ENCODE results near the gene RAB39A. TPM values are rescaled to one million over a fixed set of nuclear protein-coding genes. Genes with fewer than 3 reads are reported as not detected.
"Not testable (repeated sequence)": the region's sequence is repeated elsewhere in the genome, so short reads cannot be mapped to it uniquely, and the experiment has no call there.

The RAB39A gene, protein sequence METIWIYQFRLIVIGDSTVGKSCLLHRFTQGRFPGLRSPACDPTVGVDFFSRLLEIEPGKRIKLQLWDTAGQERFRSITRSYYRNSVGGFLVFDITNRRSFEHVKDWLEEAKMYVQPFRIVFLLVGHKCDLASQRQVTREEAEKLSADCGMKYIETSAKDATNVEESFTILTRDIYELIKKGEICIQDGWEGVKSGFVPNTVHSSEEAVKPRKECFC
- 47.7 TPM for total RNA-seq

DNA sequence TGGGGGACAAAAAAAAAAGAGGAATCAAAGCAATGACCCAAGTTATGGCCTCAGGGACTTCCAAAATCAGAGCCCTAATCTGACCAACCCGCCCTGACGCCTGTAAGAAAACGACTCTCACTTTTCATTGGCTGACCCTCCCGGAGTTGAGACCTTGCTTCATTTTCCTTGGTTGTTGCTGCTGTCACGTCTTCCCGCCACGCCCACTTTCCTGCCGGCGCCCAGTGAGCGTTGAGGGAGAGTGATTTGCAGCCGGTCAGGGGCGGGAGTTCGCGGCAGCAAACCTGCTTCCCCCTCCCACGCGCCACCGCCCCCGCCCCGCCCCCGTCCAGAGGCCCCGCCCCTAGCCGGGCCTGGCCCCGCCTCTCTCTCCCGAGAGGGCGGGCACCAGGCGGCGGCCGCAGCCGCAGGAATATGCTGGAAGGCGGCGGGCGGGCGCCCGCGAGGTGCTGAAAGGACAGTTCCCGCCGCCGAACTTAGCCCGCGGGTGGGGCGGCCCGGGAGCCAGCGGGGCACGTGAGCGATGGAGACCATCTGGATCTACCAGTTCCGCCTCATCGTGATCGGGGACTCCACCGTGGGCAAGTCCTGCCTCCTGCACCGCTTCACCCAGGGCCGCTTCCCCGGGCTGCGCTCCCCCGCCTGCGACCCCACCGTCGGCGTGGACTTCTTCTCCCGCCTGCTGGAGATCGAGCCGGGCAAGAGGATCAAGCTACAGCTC is at the start of gene RAB39A:
RAB39A (plus strand) TSS at position 403 of the 721 bp plus-strand sequence; CDS start at position 524, 121 bp downstream.
- peak; percentile 89 for DNase-seq

DNA sequence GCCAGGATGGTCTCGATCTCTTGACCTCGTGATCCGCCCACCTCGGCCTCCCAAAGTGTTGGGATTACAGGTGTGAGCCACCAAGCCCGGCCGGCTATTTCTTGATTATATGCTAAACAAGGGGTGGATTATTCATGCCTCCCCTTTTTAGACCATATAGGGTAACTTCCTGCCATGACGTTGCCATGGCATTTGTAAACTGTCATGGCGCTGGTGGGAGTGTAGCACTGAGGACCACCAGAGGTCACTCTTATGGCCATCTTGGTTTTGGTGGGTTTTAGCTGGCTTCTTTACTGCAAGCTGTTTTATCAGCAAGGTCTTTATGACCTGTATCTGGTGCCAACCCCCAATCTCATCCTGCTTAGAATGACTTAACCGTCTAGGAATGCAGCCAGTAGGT is 46.8 kb upstream of the RAB39A start:
- DNase-seq, result not testable (repeated sequence)

DNA sequence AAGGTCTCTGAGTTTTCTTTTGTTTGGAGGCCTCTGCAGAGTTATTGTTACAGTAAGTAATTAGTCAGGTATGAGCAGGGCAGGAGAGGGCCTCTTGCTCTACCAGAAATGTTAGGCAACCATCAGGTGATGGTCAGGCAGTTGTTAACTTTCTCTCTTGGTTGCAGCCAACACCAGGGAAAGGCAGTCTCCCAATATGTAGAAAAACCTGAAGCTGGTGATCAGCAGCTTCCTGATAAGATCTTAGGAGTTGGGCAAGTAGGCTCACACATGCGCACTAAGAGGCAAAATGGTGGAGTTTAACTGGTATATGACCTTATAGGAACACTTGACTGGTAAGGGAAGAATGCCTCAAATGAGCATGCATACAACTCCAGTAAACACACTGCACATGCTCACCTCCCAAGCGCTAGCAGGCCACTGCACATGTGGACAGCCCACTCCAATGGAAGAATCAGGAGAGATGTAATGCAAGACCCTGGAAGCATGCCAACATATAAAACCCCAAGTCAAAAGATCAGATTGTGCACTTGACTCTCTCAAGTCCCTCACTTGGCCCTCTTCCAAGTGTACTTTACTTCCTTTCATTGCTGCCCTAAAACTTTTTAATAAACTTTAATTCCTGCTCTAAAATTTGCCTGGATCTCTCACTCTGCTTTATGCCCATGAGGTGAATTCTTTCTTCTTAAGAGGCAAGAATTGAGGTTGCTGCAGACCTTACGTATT is 46.0 kb upstream of the RAB39A start:
- DNase-seq, result no peak

DNA sequence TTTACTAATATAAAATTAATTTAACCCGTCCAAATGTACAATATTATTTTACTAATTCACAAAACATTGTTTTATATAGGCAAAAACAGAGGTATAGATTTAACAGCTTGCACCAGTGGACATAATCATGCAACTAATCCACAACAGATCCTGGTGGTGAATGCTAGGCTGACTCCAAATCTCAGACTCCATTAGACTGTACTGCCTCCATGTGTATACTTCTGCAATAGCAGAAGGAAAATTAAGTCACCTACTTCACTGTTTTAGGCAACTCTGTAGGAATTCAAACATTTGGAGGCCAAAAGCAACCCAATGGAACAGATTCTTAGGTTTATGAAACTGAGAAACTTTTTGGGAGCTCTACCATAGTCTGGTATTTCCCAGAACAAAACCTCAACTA is 30.0 kb upstream of the RAB39A start:
- no peak for DNase-seq

DNA sequence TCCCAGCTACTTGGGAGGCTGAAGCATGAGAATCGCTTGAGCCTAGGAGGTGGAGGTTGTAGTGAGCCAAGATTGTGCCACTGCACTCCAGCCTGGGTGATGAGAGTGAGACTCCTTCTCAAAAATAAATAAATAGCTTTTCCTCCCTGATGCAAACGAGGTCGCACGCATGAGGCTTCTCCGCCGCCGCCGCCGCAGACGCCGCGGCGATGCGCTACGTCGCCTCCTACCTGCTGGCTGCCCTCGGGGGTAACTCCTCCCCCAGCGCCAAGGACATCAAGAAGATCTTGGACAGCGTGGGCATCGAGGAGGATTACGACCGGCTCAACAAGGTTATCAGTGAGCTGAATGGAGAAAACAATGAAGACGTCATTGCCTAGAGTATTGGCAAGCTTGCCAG is 20.0 kb upstream of the RAB39A start:
- DNase-seq, result no peak

DNA sequence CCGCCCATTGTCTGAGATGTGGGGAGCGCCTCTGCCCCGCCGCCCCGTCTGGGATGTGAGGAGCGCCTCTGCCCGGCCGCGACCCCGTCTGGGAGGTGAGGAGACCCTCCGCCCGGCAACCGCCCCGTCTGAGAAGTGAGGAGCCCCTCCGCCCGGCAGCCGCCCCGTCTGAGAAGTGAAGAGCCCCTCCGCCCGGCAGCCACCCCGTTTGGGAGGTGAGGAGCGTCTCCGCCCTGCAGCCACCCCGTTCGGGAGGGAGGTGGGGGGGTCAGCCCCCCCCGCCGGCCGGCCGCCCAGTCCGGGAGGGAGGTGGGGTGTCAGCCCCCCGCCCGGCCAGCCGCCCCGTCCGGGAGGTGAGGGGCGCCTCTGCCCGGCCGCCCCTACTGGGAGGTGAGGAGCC is 15.8 kb upstream of the RAB39A start:
- DNase-seq, result not testable (repeated sequence)

DNA sequence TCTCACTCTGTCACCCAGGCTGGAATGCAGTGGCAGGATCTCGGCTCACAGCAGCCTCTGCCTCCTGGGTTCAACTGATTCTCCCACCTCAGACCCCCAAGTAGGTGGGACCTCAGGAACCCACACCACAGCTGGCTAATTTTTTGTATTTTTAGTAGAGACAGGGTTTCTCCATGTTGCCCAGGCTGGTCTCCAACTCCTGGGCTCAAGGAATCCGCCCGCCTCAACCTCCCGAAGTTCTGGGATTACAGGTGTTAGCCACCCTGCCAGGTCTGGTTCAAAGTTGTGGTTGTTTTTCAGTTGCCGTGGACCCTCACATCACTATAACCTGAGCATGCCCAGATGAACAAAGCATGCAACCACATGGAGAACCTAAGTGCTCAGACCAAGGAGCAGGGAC is 13.0 kb upstream of the RAB39A start:
- no peak for DNase-seq

DNA sequence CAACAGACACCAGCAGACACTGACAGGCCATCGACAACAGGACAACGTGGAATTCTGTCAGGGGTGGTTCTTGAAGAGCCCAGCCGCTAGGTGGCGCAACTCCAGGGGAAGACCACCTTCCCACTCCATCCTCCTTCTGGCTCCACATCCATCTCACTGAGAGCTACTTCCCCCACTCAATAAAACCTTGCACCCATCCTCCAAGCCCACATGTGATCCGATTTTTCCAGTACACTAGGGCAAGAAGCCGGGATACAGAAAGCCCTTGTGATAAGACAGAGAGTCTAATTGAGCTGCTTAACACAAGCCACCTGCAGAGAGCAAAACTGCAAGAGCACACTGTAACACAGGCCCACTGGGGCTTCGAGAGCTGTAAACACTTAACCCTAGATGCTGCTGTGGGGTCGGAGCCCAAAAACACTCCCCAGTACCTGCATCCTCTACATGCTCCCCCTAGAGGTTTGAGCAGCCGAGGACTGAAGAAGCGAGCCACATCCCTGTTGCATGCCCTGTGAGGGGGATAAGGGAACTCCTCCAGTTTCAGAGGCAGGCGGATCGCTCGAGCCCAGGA is 11.5 kb upstream of the RAB39A start:
- DNase-seq, result no peak

DNA sequence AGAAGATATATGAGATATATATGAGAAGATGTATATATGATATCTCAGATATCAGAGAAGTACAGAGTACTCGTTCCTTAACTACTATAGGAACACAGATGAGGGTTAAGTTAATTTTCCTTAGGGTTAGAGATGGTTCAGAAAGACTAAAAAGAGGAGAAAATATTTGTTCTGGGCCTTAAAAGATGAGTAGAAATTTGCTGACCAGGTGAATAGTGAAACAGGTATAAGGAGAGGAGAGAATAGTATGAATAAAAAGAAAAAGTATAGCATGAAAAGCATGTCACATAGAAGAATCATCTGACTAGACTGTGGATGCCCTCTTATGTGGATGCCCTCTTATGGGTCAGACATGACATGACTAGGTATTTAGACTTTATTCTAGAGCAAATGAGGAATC is 6.3 kb upstream of the RAB39A start:
- no peak for DNase-seq

DNA sequence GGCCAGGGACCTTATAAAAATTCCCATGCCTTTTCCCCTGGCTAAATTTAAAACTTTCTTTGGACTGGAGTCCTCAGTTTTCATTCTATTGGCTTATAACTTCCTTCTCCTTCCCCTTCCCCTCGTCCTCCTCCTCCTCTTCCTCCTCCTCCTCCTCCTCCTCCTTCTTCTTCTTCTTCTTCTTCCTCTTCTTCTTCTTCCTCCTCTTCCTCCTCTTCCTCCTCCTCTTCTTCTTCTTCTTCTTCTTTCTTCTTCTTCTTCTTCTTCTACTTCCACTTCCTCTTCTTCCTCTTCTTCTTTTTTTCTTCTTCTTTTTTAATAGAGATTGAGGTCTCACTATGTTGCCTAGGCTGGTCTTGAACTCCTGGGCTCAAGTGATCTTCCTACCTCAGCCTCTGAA is 4.7 kb upstream of the RAB39A start:
- DNase-seq, result not testable (repeated sequence)

DNA sequence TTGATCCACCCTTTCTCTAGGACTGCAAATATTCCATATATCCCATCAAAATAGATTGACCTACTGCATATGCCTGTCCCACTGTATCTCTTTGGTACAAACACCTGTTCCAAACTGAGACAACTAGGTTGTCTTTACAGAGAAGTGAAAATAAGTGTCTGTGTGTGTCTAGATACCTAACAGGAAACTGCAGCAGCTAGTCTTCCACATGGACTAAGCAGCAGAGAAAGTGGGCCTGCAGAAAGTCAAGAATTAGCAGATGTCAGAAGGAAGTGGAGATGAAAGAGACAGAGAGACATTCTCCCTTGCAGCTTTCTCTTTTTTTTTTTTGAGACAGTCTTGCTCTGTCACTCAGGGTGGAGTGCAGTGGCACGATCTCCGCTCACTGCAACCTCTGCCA is 3.9 kb upstream of the RAB39A start:
- DNase-seq, result no peak

DNA sequence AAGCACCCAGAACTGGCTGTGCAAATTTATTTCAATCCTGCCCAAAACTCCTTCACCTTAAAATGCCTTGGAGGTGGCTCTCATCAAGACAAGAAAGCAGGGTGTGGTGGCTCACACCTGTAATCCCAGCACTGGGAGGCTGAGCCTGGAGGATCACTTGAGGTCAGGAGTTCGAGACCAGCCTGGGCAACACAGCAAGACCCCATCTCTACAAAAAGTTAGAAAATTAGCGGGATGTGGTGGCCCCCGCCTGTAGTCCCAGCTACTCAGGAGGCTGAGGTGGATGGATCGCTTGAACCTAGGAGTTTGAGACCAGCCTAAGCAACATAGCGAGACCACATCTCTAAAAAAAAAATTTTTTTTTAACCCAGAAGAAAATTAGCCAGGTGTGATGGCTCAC is 689 bp upstream of the RAB39A start:
- DNase-seq, result no peak

DNA sequence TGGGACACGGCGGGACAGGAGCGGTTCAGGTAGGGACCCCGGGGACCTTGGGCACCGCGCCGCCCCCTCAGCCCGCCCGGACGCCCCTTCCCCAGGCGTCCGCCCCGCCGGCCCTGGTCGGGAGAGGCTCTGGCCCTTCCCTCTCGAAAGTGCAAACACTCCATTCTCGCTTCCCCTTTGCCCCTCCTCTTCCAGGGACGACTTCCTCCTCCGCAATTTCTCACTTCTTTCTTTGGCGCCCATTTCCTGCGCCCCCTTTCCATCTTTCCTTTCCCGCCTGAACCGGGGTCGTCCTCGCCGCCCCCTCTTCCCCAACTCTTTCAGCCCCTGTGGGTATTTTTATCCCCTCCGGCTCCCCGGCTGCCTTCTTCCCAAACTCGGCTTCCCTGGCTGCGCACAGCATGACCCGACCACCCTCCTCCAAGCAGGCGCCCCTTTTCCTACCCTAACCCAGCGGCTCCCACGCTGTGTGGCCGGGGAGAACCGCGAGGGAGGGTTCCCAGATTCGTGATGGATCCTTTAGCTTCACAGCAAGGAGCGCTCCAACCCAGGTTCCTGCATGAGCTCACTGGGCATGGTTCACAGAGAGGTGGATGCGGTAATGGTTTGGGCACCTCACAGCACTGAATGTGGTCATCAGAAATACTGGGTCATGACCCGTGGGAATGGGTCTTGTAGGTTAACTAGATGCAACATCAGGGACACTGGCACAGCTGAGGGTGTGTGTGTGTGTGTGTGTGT is 689 bp downstream of the RAB39A start:
- DNase-seq, result peak; percentile 6

DNA sequence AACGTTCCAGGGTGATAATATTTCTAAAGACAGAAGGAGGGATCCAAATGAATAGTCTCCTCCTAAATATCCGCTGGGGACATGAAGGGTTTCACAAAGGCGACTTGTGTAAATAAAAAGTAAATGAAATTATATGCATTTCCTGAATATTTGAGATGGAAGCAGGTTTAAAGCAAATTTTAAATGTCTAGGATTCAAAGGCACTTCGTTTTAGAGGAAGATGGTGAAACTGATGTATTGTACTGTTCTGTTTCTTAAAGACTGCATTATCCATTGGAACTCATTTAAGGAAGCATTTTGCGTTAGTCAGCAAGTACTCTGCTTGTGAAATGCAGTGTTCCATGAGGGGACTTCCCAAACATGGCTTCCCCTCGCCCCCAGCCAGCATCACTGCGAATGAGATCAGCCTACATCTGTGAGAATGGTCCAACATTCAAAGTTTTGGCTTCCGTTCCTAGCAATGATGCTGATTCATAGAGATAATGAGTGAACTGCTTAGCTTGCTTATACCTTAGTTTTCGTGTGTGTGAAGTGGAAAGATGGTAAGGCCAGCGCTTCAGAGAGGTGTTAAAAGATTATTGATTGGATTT is 1.5 kb downstream of the RAB39A start:
- peak; percentile 19 for DNase-seq

DNA sequence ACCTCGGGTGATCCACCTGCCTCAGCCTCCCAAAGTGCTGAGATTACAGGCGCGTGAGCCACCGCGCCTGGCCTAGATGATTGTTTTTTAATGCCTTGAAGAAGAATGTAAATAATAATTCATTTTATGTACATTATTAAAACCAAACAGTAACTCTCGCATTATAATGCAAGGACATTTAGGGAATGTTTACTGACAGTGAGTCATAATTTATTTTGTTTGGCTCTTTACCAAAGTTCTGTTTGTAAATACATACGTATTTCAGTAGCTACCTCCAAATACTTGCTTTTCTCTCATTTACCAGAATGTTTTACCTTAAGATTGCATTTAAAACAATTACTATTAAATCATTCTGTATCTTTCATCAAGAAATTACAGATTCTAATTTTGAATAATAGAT is 3.0 kb downstream of the RAB39A start:
- DNase-seq, result no peak

DNA sequence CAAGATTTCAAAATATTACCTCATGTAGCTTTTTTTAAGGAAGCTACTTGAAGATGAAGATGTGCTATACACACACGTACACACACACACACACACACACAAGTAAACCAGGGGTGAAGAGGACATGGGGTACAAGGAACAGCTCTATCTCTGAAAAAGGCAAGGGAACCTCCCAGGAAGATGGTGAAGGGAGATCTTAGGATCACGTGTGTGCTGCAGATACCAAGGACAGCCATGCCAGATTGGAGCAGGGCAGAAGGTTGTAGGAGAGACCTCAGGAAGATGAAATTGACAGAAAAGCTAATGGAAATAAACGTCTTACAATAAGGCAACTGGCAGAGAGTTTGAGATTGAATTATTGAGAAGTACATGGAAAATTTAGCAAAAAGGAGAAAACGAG is 19.7 kb downstream of the RAB39A start:
- DNase-seq, result no peak

DNA sequence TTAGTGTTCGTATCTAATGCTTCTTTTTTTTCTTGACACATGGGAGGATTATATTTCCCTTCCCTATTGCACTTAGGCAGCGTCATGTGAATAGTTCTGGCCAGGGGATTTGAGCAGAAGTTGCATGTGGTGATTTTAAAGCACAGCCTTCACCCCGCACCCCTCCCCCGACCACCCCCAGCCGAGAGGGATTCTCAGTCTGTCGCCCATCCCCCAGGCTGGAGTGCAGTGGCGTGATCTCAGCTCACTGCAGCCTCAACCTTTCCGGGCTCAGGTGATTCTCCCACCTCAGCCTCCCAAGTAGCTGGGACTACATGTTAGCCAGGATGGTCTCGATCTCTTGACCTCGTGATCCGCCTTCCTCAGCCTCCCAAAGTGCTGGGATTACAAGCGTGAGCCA is 20.1 kb downstream of the RAB39A start:
- not testable (repeated sequence) for DNase-seq

DNA sequence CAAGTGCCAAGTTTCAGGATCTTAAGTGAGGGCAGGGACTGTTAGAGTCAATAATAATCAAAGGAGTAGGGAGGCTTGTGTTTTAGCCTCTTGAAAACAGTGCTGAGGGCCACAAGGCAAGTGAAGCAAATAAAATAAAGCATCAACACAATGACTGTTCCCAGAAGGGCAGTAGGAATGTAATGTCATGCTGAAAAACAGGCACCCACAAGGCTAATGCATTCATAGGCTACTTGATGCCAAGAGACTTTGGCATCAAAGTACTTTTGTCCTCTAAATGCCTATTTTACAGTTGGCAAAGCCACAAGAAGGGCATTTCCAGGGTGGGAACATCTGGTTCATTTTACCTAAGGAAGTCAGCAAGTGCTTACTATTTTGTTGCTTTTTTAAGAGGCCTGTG is 22.9 kb downstream of the RAB39A start:
- DNase-seq, result no peak

DNA sequence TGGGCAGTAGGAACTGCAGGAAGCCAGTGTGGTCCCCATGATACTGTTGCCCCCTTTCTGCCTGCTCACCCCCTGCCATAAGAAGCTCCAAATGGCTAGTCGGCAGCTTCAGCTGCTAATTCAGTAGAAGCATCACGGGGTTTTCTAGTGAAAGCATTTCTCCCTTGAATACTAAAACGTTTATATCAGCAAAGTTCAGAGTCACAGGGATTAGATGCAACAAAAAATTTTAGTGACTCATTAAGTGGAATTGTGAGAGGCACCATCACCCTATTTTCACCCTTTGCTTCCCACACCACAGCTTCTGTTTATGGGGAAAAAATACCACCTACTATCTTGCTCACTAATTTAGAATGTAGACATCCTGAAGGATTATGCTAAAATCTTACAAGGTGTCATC is 25.2 kb downstream of the RAB39A start:
- DNase-seq, result no peak

DNA sequence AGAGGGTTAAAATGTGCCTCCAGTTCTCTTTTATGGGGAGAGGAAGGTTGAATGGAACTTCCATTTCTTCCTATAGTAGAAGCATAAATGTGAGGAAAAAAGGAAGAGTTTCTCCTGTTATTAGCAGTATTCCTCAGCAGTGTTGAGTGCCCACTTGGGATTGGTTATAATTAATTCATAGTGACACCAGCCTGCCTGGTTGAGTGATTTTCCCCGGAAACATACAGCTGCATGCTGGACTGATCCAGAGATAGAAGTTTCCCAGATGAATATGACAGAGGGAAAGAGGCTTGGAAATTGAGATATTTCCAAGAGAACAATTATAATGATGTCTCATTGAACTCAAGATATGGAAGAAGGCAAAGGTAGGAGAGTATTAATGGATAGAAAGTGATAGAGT is 28.3 kb downstream of the RAB39A start:
- no peak for DNase-seq

DNA sequence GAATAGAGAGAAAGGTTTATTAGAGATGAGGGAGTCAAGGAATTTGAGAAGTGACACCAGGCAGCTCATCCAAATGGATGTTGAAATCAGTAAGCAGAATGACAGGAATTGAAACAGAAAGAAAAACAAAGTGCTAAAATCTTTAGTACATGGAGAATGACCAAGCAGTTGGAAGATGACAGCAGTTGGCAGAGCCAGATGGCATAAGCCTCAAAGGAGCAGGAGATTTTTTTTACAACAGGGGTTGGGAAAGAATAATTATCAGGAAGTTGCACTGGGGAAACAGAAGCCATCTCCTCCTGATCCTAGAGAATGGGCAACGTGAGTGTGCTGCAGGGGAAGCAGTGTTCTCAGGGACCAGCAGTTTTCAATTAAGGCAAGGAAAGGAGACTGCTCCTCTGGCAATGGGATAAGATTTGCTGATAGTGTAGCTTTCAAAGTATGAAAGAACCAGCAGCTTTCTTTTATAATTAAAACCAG is 28.9 kb downstream of the RAB39A start:
- no peak for DNase-seq

DNA sequence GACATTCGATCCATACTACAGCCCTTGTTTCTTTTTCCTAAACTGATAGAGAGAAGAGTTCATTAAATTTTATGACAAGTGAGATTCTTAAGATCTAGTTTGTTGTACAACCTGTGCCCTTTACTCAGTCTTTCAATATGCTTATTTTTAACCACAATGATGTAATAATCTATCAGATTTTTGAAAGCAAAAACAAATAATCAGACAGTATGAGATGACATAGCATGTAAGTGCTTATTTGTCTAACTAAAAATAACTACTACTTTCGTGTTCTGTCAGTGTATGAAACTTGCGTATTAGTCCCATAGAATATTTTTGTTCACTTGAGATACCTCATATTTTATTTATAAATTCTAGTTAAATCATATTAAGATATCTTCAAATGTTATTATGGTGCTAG is 33.2 kb downstream of the RAB39A start:
- no peak for DNase-seq

All from occipital lobe (tissue), 2 donors.